ENCODE measurements around the gene AKR1B1.

The AKR1B1 gene

DNA sequence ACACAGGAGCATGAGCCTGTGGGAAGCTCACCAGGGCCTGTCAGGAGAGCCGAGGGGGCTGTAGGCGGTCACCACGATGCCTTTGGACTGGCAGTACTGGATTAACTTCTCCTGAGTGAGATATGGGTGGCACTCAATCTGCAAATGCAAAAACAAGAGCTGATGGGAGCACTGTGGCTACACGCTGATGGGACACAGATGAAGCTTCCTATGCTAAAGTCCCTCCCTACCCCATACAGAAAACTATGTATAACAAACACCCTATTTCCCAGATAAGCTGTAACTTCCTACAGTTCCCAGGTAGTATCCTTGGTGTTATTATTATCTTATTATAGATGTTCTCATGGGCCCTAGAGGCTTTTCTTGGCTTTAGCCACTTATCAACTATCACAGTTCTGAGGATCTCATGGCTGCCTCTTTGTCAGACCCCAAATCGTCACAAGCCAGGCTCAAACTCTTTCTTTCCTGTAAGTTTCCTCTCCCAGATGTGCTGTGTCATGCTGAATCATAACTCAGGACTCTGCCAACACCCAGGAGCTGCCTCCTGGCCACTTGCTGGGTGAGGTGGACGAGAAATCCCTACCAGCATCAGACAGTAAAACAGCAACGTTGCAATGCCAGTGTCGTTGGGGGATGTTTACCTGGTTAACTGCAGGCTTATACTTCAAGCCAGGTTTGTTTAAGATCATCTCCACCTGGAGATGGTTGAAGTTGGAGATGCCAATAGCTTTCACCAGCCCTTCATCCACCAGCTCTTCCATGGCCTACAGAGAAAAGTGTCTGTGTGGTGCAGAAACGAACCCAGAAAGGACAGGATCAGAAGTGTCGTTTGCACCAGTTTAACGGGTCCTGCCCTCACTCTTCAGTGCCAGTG is 10.3 kb downstream of the AKR1B1 start:
- H3K4me3 ChIP-seq (ENCODE audit: low read depth in 1 of 2, low read length in 2 of 2) = no peak overlapping the region
- no peak overlapping the region for H3K9ac ChIP-seq (ENCODE audit: low read depth in 1 of 2, low read length in 2 of 2)
- H3K4me1 ChIP-seq (ENCODE audit: control insufficient read depth in 1 of 2, insufficient read depth in 2 of 2, low read length in 2 of 2) = peaks cover 16 to 31% of the 10 kb centered on the region in 2 donors
- no peaks in the 10 kb centered on the region for H3K9me3 ChIP-seq (ENCODE audit: control insufficient read depth in 1 of 2, low read length in 2 of 2)
- peaks cover 11 to 74% of the 10 kb centered on the region in 2 donors for H3K36me3 ChIP-seq (ENCODE audit: control insufficient read depth in 1 of 2, insufficient read depth in 2 of 2, low read length in 2 of 2)
- no peaks in the 10 kb centered on the region for H3K27me3 ChIP-seq (ENCODE audit: control insufficient read depth in 1 of 2, insufficient read depth in 2 of 2, low read length in 2 of 2)
- no peak overlapping the region for H3K27ac ChIP-seq (ENCODE audit: low read depth, low read length)

DNA sequence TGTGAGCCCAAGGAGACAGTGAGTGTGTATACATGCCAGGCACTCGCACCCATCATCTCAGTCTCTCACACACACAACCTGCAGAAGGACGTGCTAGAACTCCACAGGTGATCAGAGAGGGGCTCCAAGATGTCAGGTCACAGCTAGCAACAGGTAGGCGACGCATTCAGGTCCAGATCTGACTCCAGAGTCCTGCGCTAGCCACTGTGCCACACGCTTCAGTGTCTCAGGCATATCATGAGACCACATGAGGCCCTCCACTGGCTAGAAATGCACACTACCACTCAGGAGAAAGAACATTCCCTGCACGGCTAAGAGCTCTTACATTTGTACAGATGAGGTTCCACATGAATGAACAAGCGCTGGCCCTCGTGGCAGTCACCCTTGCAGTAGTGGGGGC is 11.5 kb downstream of the AKR1B1 start:
- no peak overlapping the region for H3K9ac ChIP-seq (ENCODE audit: low read depth in 1 of 2, low read length in 2 of 2)
- peaks cover 9 to 20% of the 10 kb centered on the region in 2 donors for H3K4me1 ChIP-seq (ENCODE audit: control insufficient read depth in 1 of 2, insufficient read depth in 2 of 2, low read length in 2 of 2)
- H3K36me3 ChIP-seq (ENCODE audit: control insufficient read depth in 1 of 2, insufficient read depth in 2 of 2, low read length in 2 of 2) = peaks cover 11 to 84% of the 10 kb centered on the region in 2 donors

DNA sequence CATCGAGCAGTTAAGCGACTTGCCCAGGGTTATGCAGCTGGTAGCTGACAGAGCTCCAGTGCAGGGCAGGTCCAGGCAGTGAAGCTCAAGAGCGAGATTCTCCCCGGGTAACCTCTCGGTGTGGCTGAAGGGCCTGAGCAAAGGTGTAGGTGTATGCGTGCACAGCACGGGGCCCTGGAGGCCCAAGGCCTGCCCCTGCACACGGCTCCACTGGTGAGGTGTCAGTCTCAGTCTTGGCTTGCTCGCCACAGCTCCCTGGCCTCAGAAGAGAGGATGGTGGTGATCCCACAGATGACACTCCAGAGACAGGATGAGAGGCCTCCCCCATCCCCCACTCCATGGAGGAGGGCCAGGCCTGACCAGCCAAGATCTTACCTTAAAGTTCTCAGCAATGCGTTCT is 12.0 kb downstream of the AKR1B1 start:
- no peak overlapping the region for H3K27ac ChIP-seq (ENCODE audit: low read depth, low read length)
- no peak overlapping the region for H3K9ac ChIP-seq (ENCODE audit: low read depth in 1 of 2, low read length in 2 of 2)
- peaks cover 11 to 88% of the 10 kb centered on the region in 2 donors for H3K36me3 ChIP-seq (ENCODE audit: control insufficient read depth in 1 of 2, insufficient read depth in 2 of 2, low read length in 2 of 2)

More for the DNA sequence above, 11.5 kb downstream of the AKR1B1 start:
- no peak overlapping the region for H3K27ac ChIP-seq (ENCODE audit: low read depth, low read length)
- no peaks in the 10 kb centered on the region for H3K27me3 ChIP-seq (ENCODE audit: control insufficient read depth in 1 of 2, insufficient read depth in 2 of 2, low read length in 2 of 2)
- no peak overlapping the region for H3K4me3 ChIP-seq (ENCODE audit: low read depth in 1 of 2, low read length in 2 of 2)
- H3K9me3 ChIP-seq (ENCODE audit: control insufficient read depth in 1 of 2, low read length in 2 of 2) = no peaks in the 10 kb centered on the region

GRCh38 chr7:134446446-134446845 is 12.5 kb downstream of the AKR1B1 start:
- Histone ChIP-seq H3K9ac (ENCODE audit: low read depth in 1 of 2, low read length in 2 of 2) (no peak overlapping the region), H3K36me3 (ENCODE audit: control insufficient read depth in 1 of 2, insufficient read depth in 2 of 2, low read length in 2 of 2) (peaks cover 11 to 91% of the 10 kb centered on the region in 2 donors), H3K27me3 (ENCODE audit: control insufficient read depth in 1 of 2, insufficient read depth in 2 of 2, low read length in 2 of 2) (no peaks in the 10 kb centered on the region), H3K9me3 (ENCODE audit: control insufficient read depth in 1 of 2, low read length in 2 of 2) (no peaks in the 10 kb centered on the region), H3K27ac (ENCODE audit: low read depth, low read length) (no peak overlapping the region), H3K4me1 (ENCODE audit: control insufficient read depth in 1 of 2, insufficient read depth in 2 of 2, low read length in 2 of 2) (peaks cover 9 to 12% of the 10 kb centered on the region in 2 donors), H3K4me3 (ENCODE audit: low read depth in 1 of 2, low read length in 2 of 2) (no peak overlapping the region)

More for the DNA sequence above, 12.0 kb downstream of the AKR1B1 start:
- Histone ChIP-seq H3K27me3 (ENCODE audit: control insufficient read depth in 1 of 2, insufficient read depth in 2 of 2, low read length in 2 of 2) (no peaks in the 10 kb centered on the region), H3K4me3 (ENCODE audit: low read depth in 1 of 2, low read length in 2 of 2) (no peak overlapping the region), H3K9me3 (ENCODE audit: control insufficient read depth in 1 of 2, low read length in 2 of 2) (no peaks in the 10 kb centered on the region), H3K4me1 (ENCODE audit: control insufficient read depth in 1 of 2, insufficient read depth in 2 of 2, low read length in 2 of 2) (peaks cover 9 to 17% of the 10 kb centered on the region in 2 donors)

GRCh38 chr7:134444961-134445315 is 14.0 kb downstream of the AKR1B1 start:
- Histone ChIP-seq H3K27ac (ENCODE audit: low read depth, low read length) (no peak overlapping the region), H3K9me3 (ENCODE audit: control insufficient read depth in 1 of 2, low read length in 2 of 2) (no peaks in the 10 kb centered on the region), H3K4me3 (ENCODE audit: low read depth in 1 of 2, low read length in 2 of 2) (no peak overlapping the region), H3K4me1 (ENCODE audit: control insufficient read depth in 1 of 2, insufficient read depth in 2 of 2, low read length in 2 of 2) (peaks cover 0 to 2% of the 10 kb centered on the region in 2 donors), H3K9ac (ENCODE audit: low read depth in 1 of 2, low read length in 2 of 2) (no peak overlapping the region), H3K36me3 (ENCODE audit: control insufficient read depth in 1 of 2, insufficient read depth in 2 of 2, low read length in 2 of 2) (peaks cover 11 to 76% of the 10 kb centered on the region in 2 donors), H3K27me3 (ENCODE audit: control insufficient read depth in 1 of 2, insufficient read depth in 2 of 2, low read length in 2 of 2) (no peaks in the 10 kb centered on the region)

DNA sequence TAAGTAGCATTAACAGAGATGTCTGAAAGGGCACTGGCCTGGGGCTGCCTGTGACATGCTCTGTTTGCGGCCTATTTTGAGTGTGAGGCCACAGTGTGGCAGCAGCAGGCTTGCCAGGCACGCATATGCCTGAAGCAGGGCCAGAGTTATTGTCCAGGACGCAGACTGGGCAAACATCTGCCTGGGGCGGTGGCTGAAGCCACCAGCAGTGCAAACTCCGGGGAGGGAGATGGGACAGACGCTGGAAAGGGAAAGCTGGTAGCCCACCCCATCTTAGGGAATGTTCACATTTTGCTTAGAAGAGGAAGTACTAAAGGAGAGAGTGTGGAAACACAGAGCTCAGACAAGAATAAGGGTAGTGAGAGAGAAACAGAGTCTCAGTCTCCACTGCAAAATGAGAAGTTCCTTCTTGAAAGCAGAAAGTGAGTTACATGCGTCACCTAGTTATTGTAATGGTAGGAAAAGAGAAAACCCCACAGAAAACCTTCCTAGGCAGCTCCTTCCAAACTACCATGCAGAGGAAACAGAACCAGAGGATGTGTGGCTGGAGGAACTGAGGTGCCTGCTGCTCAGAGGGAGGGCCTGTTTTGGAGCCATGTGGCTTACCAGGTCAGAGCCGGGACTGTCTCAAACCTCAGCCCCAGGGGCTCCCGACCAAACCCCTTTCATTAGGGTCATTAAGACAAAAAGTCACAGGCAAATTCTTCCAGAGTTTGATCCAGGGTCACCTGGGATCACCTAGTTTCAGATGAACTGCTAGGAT is 14.5 kb downstream of the AKR1B1 start:
- Histone ChIP-seq H3K27me3 (ENCODE audit: control insufficient read depth in 1 of 2, insufficient read depth in 2 of 2, low read length in 2 of 2) (no peaks in the 10 kb centered on the region), H3K27ac (ENCODE audit: low read depth, low read length) (no peak overlapping the region), H3K9ac (ENCODE audit: low read depth in 1 of 2, low read length in 2 of 2) (no peak overlapping the region), H3K4me3 (ENCODE audit: low read depth in 1 of 2, low read length in 2 of 2) (no peak overlapping the region), H3K4me1 (ENCODE audit: control insufficient read depth in 1 of 2, insufficient read depth in 2 of 2, low read length in 2 of 2) (no peaks in the 10 kb centered on the region), H3K36me3 (ENCODE audit: control insufficient read depth in 1 of 2, insufficient read depth in 2 of 2, low read length in 2 of 2) (peaks cover 11 to 71% of the 10 kb centered on the region in 2 donors), H3K9me3 (ENCODE audit: control insufficient read depth in 1 of 2, low read length in 2 of 2) (no peaks in the 10 kb centered on the region)

- H3K9ac ChIP-seq (ENCODE audit: low read depth in 1 of 2, low read length in 2 of 2) = no peak overlapping the region
- H3K36me3 ChIP-seq (ENCODE audit: control insufficient read depth in 1 of 2, insufficient read depth in 2 of 2, low read length in 2 of 2) = peaks cover 11 to 65% of the 10 kb centered on the region in 2 donors
- H3K27ac ChIP-seq (ENCODE audit: low read depth, low read length) = no peak overlapping the region
Observed at GRCh38 chr7:134443396-134444070, 15.4 kb downstream of the AKR1B1 start.

DNA sequence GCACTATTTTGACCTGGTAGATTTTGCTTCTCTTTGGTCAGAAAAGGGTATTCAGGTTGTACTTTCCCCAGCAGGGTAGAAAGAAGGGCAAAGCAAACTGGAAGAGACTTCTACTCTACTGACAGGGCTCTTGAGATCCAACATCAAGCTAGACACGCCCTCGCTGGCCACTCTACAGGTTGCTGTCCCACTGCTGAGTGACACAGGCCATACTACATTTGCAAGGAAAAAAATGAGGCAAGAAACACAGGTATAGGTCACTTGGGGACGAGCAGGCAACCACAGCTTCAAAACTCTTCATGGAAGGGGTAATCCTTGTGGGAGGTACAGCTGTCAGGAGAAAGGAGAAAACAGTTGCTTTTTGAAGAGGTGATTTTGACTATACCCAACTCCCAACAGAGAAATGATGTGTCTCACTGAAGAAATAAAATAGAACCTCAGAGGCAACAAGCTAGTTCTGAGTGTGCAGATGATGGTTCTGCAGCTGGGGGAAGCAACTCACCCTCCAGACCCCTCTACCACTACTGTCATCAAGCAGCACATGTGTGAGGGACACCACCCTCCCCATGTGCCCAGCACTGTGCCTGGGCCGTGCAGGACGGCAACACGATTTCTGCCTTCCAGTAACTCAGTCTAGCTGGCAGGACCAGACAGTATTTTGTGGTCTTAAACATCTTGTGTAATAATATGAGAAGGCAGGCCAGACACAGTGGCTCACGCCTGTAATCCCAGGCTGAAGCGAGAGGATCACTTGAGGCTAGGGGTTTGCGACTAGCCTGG is 16.3 kb downstream of the AKR1B1 start:
- no peak overlapping the region for H3K9ac ChIP-seq (ENCODE audit: low read depth in 1 of 2, low read length in 2 of 2)
- peaks cover 11 to 56% of the 10 kb centered on the region in 2 donors for H3K36me3 ChIP-seq (ENCODE audit: control insufficient read depth in 1 of 2, insufficient read depth in 2 of 2, low read length in 2 of 2)
- H3K27me3 ChIP-seq (ENCODE audit: control insufficient read depth in 1 of 2, insufficient read depth in 2 of 2, low read length in 2 of 2) = no peaks in the 10 kb centered on the region
- no peak overlapping the region for H3K27ac ChIP-seq (ENCODE audit: low read depth, low read length)
- H3K4me1 ChIP-seq (ENCODE audit: control insufficient read depth in 1 of 2, insufficient read depth in 2 of 2, low read length in 2 of 2) = no peaks in the 10 kb centered on the region
- H3K9me3 ChIP-seq (ENCODE audit: control insufficient read depth in 1 of 2, low read length in 2 of 2) = no peaks in the 10 kb centered on the region
- H3K4me3 ChIP-seq (ENCODE audit: low read depth in 1 of 2, low read length in 2 of 2) = no peak overlapping the region

More at GRCh38 chr7:134443396-134444070, 15.4 kb downstream of the AKR1B1 start:
- H3K27me3 ChIP-seq (ENCODE audit: control insufficient read depth in 1 of 2, insufficient read depth in 2 of 2, low read length in 2 of 2) = no peaks in the 10 kb centered on the region
- no peak overlapping the region for H3K4me3 ChIP-seq (ENCODE audit: low read depth in 1 of 2, low read length in 2 of 2)
- no peaks in the 10 kb centered on the region for H3K4me1 ChIP-seq (ENCODE audit: control insufficient read depth in 1 of 2, insufficient read depth in 2 of 2, low read length in 2 of 2)
- H3K9me3 ChIP-seq (ENCODE audit: control insufficient read depth in 1 of 2, low read length in 2 of 2) = no peaks in the 10 kb centered on the region

GRCh38 chr7:134441264-134441663 is 17.6 kb downstream of the AKR1B1 start:
- Histone ChIP-seq H3K27ac (ENCODE audit: low read depth, low read length) (no peak overlapping the region), H3K36me3 (ENCODE audit: control insufficient read depth in 1 of 2, insufficient read depth in 2 of 2, low read length in 2 of 2) (peaks cover 4 to 43% of the 10 kb centered on the region in 2 donors), H3K9me3 (ENCODE audit: control insufficient read depth in 1 of 2, low read length in 2 of 2) (no peaks in the 10 kb centered on the region), H3K9ac (ENCODE audit: low read depth in 1 of 2, low read length in 2 of 2) (no peak overlapping the region), H3K27me3 (ENCODE audit: control insufficient read depth in 1 of 2, insufficient read depth in 2 of 2, low read length in 2 of 2) (no peaks in the 10 kb centered on the region), H3K4me3 (ENCODE audit: low read depth in 1 of 2, low read length in 2 of 2) (no peak overlapping the region), H3K4me1 (ENCODE audit: control insufficient read depth in 1 of 2, insufficient read depth in 2 of 2, low read length in 2 of 2) (no peaks in the 10 kb centered on the region)
